ENCODE results near the gene SPDYA.

The SPDYA gene

DNA sequence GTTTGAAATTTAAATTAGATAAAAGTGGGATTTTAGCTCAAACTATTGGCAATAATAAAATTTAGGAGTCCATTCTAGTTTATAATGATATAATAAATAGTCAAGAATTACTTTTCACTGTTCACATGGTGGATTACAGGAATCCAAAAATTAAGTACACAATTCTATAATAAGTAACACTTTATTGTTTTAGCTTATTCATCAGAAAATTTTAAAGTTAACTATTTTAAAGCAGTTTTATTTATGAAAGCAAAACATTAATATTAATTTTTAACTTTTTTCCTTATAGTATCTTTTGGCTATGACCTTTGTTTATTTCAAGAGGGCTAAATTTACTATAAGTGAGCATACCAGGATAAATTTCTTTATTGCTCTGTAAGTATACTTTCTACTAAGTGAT lies 11.4 kb downstream of the SPDYA start:
- H3K4me3 ChIP-seq (ENCODE audit: low read length in 2 of 2), result no peak overlapping the region
- no peaks in the 10 kb centered on the region for H3K4me1 ChIP-seq (ENCODE audit: control insufficient read depth in 2 of 2, insufficient read depth in 2 of 2, low read length in 2 of 2)
- H3K9me3 ChIP-seq (ENCODE audit: control insufficient read depth in 2 of 2, low read length in 2 of 2), result no peaks in the 10 kb centered on the region
- no peak overlapping the region for H3K9ac ChIP-seq (ENCODE audit: low read depth in 1 of 2, low read length in 2 of 2)
- H3K36me3 ChIP-seq (ENCODE audit: control insufficient read depth in 2 of 2, insufficient read depth in 2 of 2, low read length in 2 of 2), result no peaks in the 10 kb centered on the region
- H3K27me3 ChIP-seq (ENCODE audit: control insufficient read depth in 2 of 2, insufficient read depth in 2 of 2, low read length in 2 of 2), result no peaks in the 10 kb centered on the region
- H3K27ac ChIP-seq (ENCODE audit: low read depth in 2 of 2, low read length in 2 of 2), result no peak overlapping the region

DNA sequence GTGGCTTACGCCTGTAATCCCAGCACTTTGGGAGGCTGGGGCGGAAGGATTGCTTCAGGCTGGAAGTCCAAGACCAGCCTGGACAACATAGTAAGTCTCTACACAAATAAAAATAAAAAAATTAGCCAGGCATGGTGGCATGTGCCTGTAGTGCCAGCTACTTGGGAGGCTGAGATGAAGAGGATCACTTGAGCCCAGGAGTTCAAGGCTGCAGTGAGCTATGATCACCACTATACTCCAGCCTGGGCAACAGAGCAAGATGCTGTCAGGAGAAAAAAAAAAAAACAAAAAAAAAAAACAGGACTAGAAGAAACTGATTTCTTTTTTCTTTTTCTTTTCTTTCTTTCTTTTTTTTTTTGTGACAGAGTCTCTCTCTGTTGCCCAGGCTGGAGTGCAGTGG lies 13.6 kb downstream of the SPDYA start:
- no peaks in the 10 kb centered on the region for H3K4me1 ChIP-seq (ENCODE audit: control insufficient read depth in 2 of 2, insufficient read depth in 2 of 2, low read length in 2 of 2)
- no peak overlapping the region for H3K4me3 ChIP-seq (ENCODE audit: low read length in 2 of 2)
- H3K27ac ChIP-seq (ENCODE audit: low read depth in 2 of 2, low read length in 2 of 2), result no peak overlapping the region
- no peaks in the 10 kb centered on the region for H3K27me3 ChIP-seq (ENCODE audit: control insufficient read depth in 2 of 2, insufficient read depth in 2 of 2, low read length in 2 of 2)
- H3K9me3 ChIP-seq (ENCODE audit: control insufficient read depth in 2 of 2, low read length in 2 of 2), result no peaks in the 10 kb centered on the region
- no peaks in the 10 kb centered on the region for H3K36me3 ChIP-seq (ENCODE audit: control insufficient read depth in 2 of 2, insufficient read depth in 2 of 2, low read length in 2 of 2)
- no peak overlapping the region for H3K9ac ChIP-seq (ENCODE audit: low read depth in 1 of 2, low read length in 2 of 2)

DNA sequence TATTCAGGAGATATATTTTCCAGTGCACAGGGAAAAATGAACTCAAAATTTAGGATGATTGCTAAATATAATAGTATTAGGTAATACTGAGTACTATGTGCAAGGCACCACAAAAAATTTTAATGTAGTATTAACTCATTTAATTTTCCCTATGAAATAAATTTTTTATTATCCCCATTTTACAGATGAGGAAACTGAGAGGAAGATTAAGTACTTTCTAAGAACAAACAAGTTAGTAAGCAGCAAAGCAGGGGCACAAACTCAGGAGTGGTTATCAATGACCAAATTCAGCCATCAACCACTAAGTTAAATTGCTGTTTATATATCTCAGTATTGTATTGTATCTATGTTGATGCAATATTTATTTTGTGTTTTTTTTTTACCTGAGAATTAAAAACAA lies 14.2 kb downstream of the SPDYA start:
- no peaks in the 10 kb centered on the region for H3K9me3 ChIP-seq (ENCODE audit: control insufficient read depth in 2 of 2, low read length in 2 of 2)
- no peaks in the 10 kb centered on the region for H3K36me3 ChIP-seq (ENCODE audit: control insufficient read depth in 2 of 2, insufficient read depth in 2 of 2, low read length in 2 of 2)
- no peaks in the 10 kb centered on the region for H3K27me3 ChIP-seq (ENCODE audit: control insufficient read depth in 2 of 2, insufficient read depth in 2 of 2, low read length in 2 of 2)
- no peak overlapping the region for H3K9ac ChIP-seq (ENCODE audit: low read depth in 1 of 2, low read length in 2 of 2)
- no peak overlapping the region for H3K4me3 ChIP-seq (ENCODE audit: low read length in 2 of 2)
- H3K27ac ChIP-seq (ENCODE audit: low read depth in 2 of 2, low read length in 2 of 2), result no peak overlapping the region
- no peaks in the 10 kb centered on the region for H3K4me1 ChIP-seq (ENCODE audit: control insufficient read depth in 2 of 2, insufficient read depth in 2 of 2, low read length in 2 of 2)

DNA sequence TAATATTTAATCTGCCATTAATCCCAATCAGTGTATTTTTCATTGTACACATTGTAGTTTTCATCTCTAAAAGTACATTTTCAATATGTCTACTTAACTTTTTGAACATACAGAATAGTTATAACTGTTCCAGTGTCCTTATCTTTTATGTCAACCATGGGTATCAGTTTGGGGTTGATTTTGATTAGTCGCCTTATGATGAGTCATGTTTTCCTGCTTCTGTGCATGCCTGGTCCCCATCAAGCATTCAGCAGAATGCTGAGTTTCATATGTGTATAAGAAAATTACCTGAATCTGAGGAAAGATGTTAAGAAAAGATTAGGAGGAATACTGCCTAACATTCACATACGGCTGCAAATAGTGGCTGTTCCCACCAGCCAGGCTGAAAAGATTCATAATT lies 17.7 kb downstream of the SPDYA start:
- no peaks in the 10 kb centered on the region for H3K9me3 ChIP-seq (ENCODE audit: control insufficient read depth in 2 of 2, low read length in 2 of 2)
- H3K36me3 ChIP-seq (ENCODE audit: control insufficient read depth in 2 of 2, insufficient read depth in 2 of 2, low read length in 2 of 2), result no peaks in the 10 kb centered on the region
- H3K27me3 ChIP-seq (ENCODE audit: control insufficient read depth in 2 of 2, insufficient read depth in 2 of 2, low read length in 2 of 2), result no peaks in the 10 kb centered on the region
- no peak overlapping the region for H3K9ac ChIP-seq (ENCODE audit: low read depth in 1 of 2, low read length in 2 of 2)
- no peaks in the 10 kb centered on the region for H3K4me1 ChIP-seq (ENCODE audit: control insufficient read depth in 2 of 2, insufficient read depth in 2 of 2, low read length in 2 of 2)
- no peak overlapping the region for H3K27ac ChIP-seq (ENCODE audit: low read depth in 2 of 2, low read length in 2 of 2)
- H3K4me3 ChIP-seq (ENCODE audit: low read length in 2 of 2), result no peak overlapping the region

DNA sequence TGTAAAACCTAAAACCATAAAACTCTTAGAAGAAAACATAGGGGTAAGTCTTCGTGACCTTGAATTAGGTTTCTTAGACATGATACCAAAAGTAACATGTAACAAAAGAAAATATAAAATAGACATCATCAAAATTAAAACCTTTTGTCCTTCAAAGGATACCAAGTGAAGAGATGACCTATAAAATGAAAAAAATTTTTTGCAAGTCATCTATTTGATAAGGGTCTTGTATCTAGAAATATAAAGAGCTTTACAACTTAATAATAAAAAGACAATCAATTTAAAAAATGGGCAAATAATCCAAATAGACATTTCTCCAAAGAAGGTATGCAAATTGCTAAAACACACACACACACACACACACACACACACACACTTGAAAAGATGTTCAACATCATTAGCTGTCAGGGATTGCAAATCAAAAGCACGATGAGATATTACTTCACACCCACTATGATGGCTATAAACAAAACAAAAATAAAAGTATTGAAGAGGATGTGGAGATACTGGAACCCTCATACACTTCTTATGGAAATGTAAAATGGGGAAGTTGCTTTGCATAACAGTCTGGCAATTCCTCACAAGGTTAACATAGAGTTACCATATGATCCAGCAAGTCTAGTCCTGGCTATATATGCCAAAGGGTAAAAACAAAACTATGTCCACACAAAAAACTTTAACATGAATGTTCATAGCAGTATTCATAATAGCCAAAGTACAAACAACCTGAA lies 23.3 kb downstream of the SPDYA start:
- H3K9me3 ChIP-seq (ENCODE audit: control insufficient read depth in 2 of 2, low read length in 2 of 2), result no peaks in the 10 kb centered on the region
- no peaks in the 10 kb centered on the region for H3K4me1 ChIP-seq (ENCODE audit: control insufficient read depth in 2 of 2, insufficient read depth in 2 of 2, low read length in 2 of 2)
- H3K27ac ChIP-seq (ENCODE audit: low read depth in 2 of 2, low read length in 2 of 2), result no peak overlapping the region
- no peak overlapping the region for H3K9ac ChIP-seq (ENCODE audit: low read depth in 1 of 2, low read length in 2 of 2)
- H3K36me3 ChIP-seq (ENCODE audit: control insufficient read depth in 2 of 2, insufficient read depth in 2 of 2, low read length in 2 of 2), result no peaks in the 10 kb centered on the region
- no peak overlapping the region for H3K4me3 ChIP-seq (ENCODE audit: low read length in 2 of 2)
- no peaks in the 10 kb centered on the region for H3K27me3 ChIP-seq (ENCODE audit: control insufficient read depth in 2 of 2, insufficient read depth in 2 of 2, low read length in 2 of 2)

DNA sequence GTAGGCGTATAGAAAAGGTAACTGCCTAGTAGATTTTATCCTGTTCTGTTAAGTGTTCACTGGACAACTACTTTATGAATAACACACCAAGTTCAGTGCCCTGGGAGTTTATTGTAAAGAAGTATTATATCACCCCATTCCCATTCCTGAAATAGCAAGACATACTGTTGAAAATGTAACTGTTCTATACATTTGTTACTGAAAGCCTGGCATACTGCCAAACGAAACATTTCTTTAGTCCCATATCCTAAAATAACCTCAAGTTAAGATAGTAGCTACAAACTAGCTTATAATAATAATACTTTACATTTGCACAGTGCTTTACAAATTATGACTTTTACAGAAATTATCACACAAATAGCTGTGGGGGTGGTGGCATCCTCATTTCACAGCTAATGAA lies 25.1 kb downstream of the SPDYA start:
- H3K4me3 ChIP-seq (ENCODE audit: low read length in 2 of 2), result no peak overlapping the region
- no peaks in the 10 kb centered on the region for H3K36me3 ChIP-seq (ENCODE audit: control insufficient read depth in 2 of 2, insufficient read depth in 2 of 2, low read length in 2 of 2)
- H3K27me3 ChIP-seq (ENCODE audit: control insufficient read depth in 2 of 2, insufficient read depth in 2 of 2, low read length in 2 of 2), result no peaks in the 10 kb centered on the region
- no peak overlapping the region for H3K27ac ChIP-seq (ENCODE audit: low read depth in 2 of 2, low read length in 2 of 2)
- H3K4me1 ChIP-seq (ENCODE audit: control insufficient read depth in 2 of 2, insufficient read depth in 2 of 2, low read length in 2 of 2), result no peaks in the 10 kb centered on the region
- H3K9ac ChIP-seq (ENCODE audit: low read depth in 1 of 2, low read length in 2 of 2), result no peak overlapping the region
- H3K9me3 ChIP-seq (ENCODE audit: control insufficient read depth in 2 of 2, low read length in 2 of 2), result no peaks in the 10 kb centered on the region

DNA sequence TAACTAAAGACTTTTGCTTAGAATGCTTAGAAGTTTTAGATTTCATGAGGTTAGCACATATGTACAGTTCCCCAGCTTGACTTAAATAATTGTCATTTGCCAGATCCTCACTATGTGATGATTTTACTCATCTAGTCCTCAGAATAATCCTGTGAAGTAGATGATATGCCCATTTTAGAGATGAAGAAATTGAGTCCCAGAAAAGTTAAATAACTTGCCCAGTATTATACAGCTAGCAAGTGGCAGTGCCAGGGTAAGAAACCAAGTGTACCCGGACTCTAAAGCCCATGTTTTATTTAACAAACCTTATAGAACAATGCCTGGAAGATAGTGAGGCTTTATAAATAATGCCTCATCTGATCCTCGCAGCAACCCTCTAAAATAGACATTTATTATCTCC lies 28.3 kb downstream of the SPDYA start:
- no peak overlapping the region for H3K9ac ChIP-seq (ENCODE audit: low read depth in 1 of 2, low read length in 2 of 2)

DNA sequence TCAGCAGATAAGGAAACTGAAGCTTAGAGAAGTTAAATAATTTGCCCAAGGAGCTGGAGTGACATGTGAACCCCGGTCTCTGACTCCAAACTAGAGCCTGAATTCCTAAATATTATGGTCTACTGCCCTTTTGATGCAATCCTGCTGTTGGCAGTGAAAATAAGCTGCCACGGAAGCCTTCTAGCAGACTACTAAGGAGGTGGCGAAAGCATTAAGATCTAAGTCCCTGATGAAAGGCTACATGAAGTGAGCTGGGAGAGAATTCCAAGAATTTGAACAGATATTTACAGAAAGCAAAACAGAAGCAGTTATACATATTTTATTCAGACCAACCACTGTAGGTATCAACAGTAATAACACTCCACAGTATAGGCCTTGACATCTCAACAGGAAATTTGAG lies 31.4 kb downstream of the SPDYA start:
- H3K9me3 ChIP-seq (ENCODE audit: control insufficient read depth in 2 of 2, low read length in 2 of 2), result no peaks in the 10 kb centered on the region
- H3K27ac ChIP-seq (ENCODE audit: low read depth in 2 of 2, low read length in 2 of 2), result no peak overlapping the region
- H3K9ac ChIP-seq (ENCODE audit: low read depth in 1 of 2, low read length in 2 of 2), result no peak overlapping the region
- H3K36me3 ChIP-seq (ENCODE audit: control insufficient read depth in 2 of 2, insufficient read depth in 2 of 2, low read length in 2 of 2), result no peaks in the 10 kb centered on the region
- H3K4me3 ChIP-seq (ENCODE audit: low read length in 2 of 2), result no peak overlapping the region
- H3K4me1 ChIP-seq (ENCODE audit: control insufficient read depth in 2 of 2, insufficient read depth in 2 of 2, low read length in 2 of 2), result no peaks in the 10 kb centered on the region
- H3K27me3 ChIP-seq (ENCODE audit: control insufficient read depth in 2 of 2, insufficient read depth in 2 of 2, low read length in 2 of 2), result no peaks in the 10 kb centered on the region

More for the DNA sequence above, 28.3 kb downstream of the SPDYA start:
- H3K9me3 ChIP-seq (ENCODE audit: control insufficient read depth in 2 of 2, low read length in 2 of 2), result no peaks in the 10 kb centered on the region
- H3K27me3 ChIP-seq (ENCODE audit: control insufficient read depth in 2 of 2, insufficient read depth in 2 of 2, low read length in 2 of 2), result no peaks in the 10 kb centered on the region
- H3K4me1 ChIP-seq (ENCODE audit: control insufficient read depth in 2 of 2, insufficient read depth in 2 of 2, low read length in 2 of 2), result no peaks in the 10 kb centered on the region
- no peaks in the 10 kb centered on the region for H3K36me3 ChIP-seq (ENCODE audit: control insufficient read depth in 2 of 2, insufficient read depth in 2 of 2, low read length in 2 of 2)
- H3K27ac ChIP-seq (ENCODE audit: low read depth in 2 of 2, low read length in 2 of 2), result no peak overlapping the region
- no peak overlapping the region for H3K4me3 ChIP-seq (ENCODE audit: low read length in 2 of 2)

DNA sequence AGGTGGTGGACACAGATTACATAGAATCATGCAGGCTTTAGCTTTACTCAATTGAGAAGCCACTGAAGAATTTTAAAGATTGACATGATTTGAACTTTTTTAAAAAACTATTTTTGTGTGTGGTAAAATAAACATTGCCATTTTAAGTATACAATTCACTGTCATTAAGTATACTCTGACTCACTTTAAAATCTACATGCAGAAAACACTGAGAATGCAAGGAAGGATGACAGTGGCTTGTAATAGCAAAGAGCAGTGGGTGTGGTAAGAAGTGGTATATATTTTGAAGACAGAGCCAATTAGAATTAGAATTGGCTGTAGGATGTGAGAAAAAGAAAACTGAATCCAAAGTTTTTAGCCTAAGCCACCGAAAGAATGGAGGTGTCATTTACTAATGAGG lies 44.6 kb downstream of the SPDYA start:
- Histone ChIP-seq H3K9ac (ENCODE audit: low read depth in 1 of 2, low read length in 2 of 2) (no peak overlapping the region), H3K27me3 (ENCODE audit: control insufficient read depth in 2 of 2, insufficient read depth in 2 of 2, low read length in 2 of 2) (no peaks in the 10 kb centered on the region), H3K9me3 (ENCODE audit: control insufficient read depth in 2 of 2, low read length in 2 of 2) (no peaks in the 10 kb centered on the region), H3K27ac (ENCODE audit: low read depth in 2 of 2, low read length in 2 of 2) (no peak overlapping the region), H3K4me3 (ENCODE audit: low read length in 2 of 2) (no peak overlapping the region), H3K4me1 (ENCODE audit: control insufficient read depth in 2 of 2, insufficient read depth in 2 of 2, low read length in 2 of 2) (no peaks in the 10 kb centered on the region), H3K36me3 (ENCODE audit: control insufficient read depth in 2 of 2, insufficient read depth in 2 of 2, low read length in 2 of 2) (peaks cover under 1 to 2% of the 10 kb centered on the region in 2 donors)

DNA sequence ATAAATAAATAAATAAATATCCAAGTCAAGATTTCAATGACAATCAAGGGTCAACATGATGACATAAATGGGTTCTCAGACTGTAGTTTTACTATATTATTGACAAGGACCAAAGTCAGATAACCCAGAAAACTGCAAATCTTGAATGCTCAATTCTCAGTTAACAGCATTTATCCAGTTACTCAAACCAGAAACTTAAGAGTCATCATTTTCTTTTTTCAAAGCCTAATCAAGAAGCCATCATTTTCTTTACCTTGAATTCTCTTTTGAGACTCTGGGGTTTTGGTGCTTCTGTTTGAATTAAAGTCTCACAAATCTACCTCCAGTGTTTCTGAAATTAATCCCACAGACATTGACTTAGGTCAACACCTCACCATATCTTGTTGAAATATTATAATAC lies 45.3 kb downstream of the SPDYA start:
- Histone ChIP-seq H3K9me3 (ENCODE audit: control insufficient read depth in 2 of 2, low read length in 2 of 2) (no peaks in the 10 kb centered on the region), H3K4me1 (ENCODE audit: control insufficient read depth in 2 of 2, insufficient read depth in 2 of 2, low read length in 2 of 2) (no peaks in the 10 kb centered on the region), H3K27me3 (ENCODE audit: control insufficient read depth in 2 of 2, insufficient read depth in 2 of 2, low read length in 2 of 2) (no peaks in the 10 kb centered on the region), H3K36me3 (ENCODE audit: control insufficient read depth in 2 of 2, insufficient read depth in 2 of 2, low read length in 2 of 2) (peaks cover 7 to 8% of the 10 kb centered on the region in 2 donors), H3K9ac (ENCODE audit: low read depth in 1 of 2, low read length in 2 of 2) (no peak overlapping the region), H3K27ac (ENCODE audit: low read depth in 2 of 2, low read length in 2 of 2) (no peak overlapping the region), H3K4me3 (ENCODE audit: low read length in 2 of 2) (no peak overlapping the region)

DNA sequence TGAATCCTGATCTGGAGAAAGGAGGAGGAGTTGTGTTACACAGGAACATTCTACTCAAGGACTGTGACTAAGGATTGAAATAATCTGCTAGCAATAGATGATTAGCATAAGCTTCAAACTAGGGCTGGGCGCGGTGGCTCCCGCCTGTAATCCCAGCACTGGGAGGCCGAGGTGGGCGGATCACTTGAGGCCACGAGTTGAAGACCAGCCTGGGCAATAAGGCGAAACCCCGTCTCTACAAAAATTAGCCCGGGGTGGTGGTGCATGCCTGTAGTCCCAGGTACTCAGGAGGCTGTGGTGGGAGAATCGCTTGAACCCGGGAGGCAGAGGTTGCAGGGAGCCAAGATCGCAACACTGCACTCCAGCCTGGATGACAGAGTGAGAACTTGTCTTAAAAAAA lies 58.0 kb downstream of the SPDYA start:
- Histone ChIP-seq H3K4me3 (ENCODE audit: low read length in 2 of 2) (peak overlapping the region; percentile 93 to 99), H3K27ac (ENCODE audit: low read depth in 2 of 2, low read length in 2 of 2) (no peak overlapping the region)

More for the DNA sequence above, 58.0 kb downstream of the SPDYA start:
- Histone ChIP-seq H3K9ac (ENCODE audit: low read depth in 1 of 2, low read length in 2 of 2) (no peak overlapping the region), H3K4me1 (ENCODE audit: control insufficient read depth in 2 of 2, insufficient read depth in 2 of 2, low read length in 2 of 2) (peaks cover 22 to 24% of the 10 kb centered on the region in 2 donors), H3K9me3 (ENCODE audit: control insufficient read depth in 2 of 2, low read length in 2 of 2) (no peaks in the 10 kb centered on the region), H3K36me3 (ENCODE audit: control insufficient read depth in 2 of 2, insufficient read depth in 2 of 2, low read length in 2 of 2) (peaks cover 4% of the 10 kb centered on the region in 2 donors), H3K27me3 (ENCODE audit: control insufficient read depth in 2 of 2, insufficient read depth in 2 of 2, low read length in 2 of 2) (no peaks in the 10 kb centered on the region)

Data from mucosa of rectum (tissue), 2 donors.